HG03175 (cell line): ENCODE data around the gene TIAM2.
"Not testable (repeated sequence)": the region's sequence is repeated elsewhere in the genome, so short reads cannot be mapped to it uniquely, and the experiment has no call there.

Experiments used
- ATAC-seq: cut with Tn5 transposase; IDR thresholded peaks from one replicate; pipeline ENCODE4 v1.9.1; 2021; ENCODE audit warnings: mild to moderate bottlenecking, moderate library complexity; ENCODE audit not compliant: unreplicated experiment

TIAM2 gene

GRCh38 chr6:155155787-155156447 is 160.8 kb downstream of the TIAM2 start:
- ATAC-seq = no peak

- no peak for ATAC-seq
Measured at GRCh38 chr6:155157101-155157500, 162.0 kb downstream of the TIAM2 start.

GRCh38 chr6:155158030-155158843 is 163.1 kb downstream of the TIAM2 start:
- ATAC-seq = no peak

GRCh38 chr6:155162682-155163081 is 167.6 kb downstream of the TIAM2 start:
- no peak for ATAC-seq

GRCh38 chr6:155163601-155164000 is 168.5 kb downstream of the TIAM2 start:
- no peak for ATAC-seq

- no peak for ATAC-seq
Measured at GRCh38 chr6:155165029-155165710, 170.1 kb downstream of the TIAM2 start.

GRCh38 chr6:155170519-155170918 is 175.4 kb downstream of the TIAM2 start:
- ATAC-seq = no peak

GRCh38 chr6:155171109-155171746 is 176.1 kb downstream of the TIAM2 start:
- ATAC-seq = peak; percentile 79

- no peak for ATAC-seq
Measured at GRCh38 chr6:155171747-155172449, 176.8 kb downstream of the TIAM2 start.

GRCh38 chr6:155173488-155173887 is 178.4 kb downstream of the TIAM2 start:
- no peak for ATAC-seq

GRCh38 chr6:155174576-155175211 is 179.6 kb downstream of the TIAM2 start:
- ATAC-seq = peak; percentile 62

- peak; percentile 21 for ATAC-seq
Measured at GRCh38 chr6:155177363-155177961, 182.3 kb downstream of the TIAM2 start.

GRCh38 chr6:155181498-155181897 is 186.4 kb downstream of the TIAM2 start:
- peak; percentile 52 for ATAC-seq

GRCh38 chr6:155182103-155182502 is 187.0 kb downstream of the TIAM2 start:
- ATAC-seq = no peak

GRCh38 chr6:155183095-155183494 is 188.0 kb downstream of the TIAM2 start:
- ATAC-seq = peak; percentile 45

- ATAC-seq = not testable (repeated sequence)
Measured at GRCh38 chr6:155185041-155185440, 189.9 kb downstream of the TIAM2 start.

GRCh38 chr6:155185544-155185943 is 190.4 kb downstream of the TIAM2 start:
- ATAC-seq = no peak

GRCh38 chr6:155186052-155186658 is 191.0 kb downstream of the TIAM2 start:
- ATAC-seq = peak; percentile 30

GRCh38 chr6:155187106-155187505 is 192.0 kb downstream of the TIAM2 start:
- no peak for ATAC-seq
